GM18520 (cell line): ENCODE data around the gene ZBTB2.
"Not testable (repeated sequence)": the region's sequence is repeated elsewhere in the genome, so short reads cannot be mapped to it uniquely, and the experiment has no call there.

ENCODE experiments used
- ATAC-seq: cut with Tn5 transposase; IDR thresholded peaks from one replicate; pipeline ENCODE4 v1.9.1; 2021; ENCODE audit not compliant: unreplicated experiment

Gene ZBTB2

DNA sequence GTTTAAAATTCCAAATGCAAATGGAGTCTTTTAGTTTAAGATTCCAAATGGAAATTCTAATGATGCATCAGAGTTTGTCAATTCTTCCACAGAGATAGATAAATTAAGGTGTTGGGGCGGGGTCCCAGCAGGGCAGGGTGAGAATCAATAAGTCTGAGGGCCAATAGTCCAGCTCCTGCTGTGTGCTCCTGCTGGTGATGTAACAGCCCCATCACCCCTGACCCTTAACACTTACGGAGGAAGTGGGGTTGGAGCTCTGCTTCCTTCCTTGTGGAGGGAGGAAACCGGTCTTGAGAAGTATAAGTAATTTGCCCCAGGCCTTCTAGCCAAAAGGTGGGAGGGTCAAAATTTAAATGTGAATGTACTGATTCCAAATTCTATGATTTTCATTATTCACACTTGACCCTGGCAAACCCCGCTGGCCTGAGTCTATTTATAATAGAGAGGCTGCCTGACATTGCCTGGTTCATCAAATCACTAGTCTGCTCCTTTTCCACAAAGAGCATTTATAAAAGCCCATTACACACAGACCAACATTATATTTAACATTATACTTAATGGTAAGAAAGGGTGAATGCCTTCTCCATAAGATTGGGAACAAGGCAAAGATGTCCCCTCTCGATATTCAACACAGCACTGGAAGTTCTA is 17.2 kb downstream of the ZBTB2 start:
- no peak for ATAC-seq

GRCh38 chr6:151372164-151372563 is 19.2 kb downstream of the ZBTB2 start:
- no peak for ATAC-seq

GRCh38 chr6:151370509-151371078 is 20.8 kb downstream of the ZBTB2 start:
- ATAC-seq: no peak

DNA sequence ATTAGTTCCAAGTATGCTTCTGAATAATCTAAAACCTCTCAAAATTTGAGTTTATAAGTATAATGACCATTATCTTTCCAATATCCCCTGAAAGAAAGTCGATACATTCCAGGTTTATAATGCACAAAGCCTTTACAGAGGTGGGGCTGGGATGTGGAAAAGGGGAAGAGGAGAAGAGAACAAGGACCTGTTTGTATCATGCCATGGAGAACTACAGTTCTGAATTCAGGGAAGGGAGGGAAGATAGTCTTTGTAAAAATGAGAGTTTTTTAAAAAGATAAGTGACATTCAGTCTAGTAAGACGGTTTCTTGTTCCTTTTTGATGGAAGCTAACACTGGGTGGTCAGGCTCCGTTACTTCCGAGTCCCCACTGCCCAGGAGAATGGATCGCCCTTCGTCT is 26.1 kb downstream of the ZBTB2 start:
- no peak for ATAC-seq

DNA sequence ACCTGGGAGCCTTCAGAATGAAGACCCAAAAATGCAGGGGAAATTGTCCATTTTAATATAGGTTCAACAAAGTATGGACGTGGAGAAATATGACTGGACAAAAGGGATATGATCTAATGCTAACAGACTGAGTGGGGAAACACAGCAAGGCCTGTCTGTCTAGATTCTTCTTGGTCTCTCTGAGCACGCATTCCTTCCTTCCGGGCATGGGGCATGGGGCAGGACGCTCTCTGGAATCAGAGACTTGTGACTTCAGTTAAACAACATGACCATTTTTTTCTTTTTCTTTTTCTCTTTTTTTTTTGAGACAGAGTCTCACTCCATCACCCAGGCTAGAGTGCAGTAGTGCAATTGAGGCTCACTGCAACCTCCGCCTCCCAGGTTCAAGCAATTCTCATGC is 31.9 kb downstream of the ZBTB2 start:
- no peak for ATAC-seq

DNA sequence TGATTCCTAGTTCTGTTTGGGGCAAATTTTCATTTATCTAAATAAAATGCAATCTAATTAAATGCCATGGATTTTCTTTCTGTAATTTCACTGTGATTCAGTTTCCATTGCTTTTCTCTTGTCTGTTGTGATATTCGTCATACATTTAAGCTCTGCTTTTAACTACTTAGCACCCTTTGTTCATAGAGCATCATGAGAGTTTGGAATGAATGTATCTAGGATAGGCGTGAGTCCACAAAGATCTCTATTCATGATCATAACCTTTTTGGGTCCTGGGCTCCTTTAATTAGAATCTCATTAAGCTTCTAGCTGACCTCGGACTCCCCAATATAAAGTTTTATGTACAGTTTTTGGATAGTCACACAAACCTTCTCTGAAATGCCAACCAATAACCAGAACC is 32.9 kb downstream of the ZBTB2 start:
- ATAC-seq: no peak

GRCh38 chr6:151357758-151358436 is 33.5 kb downstream of the ZBTB2 start:
- ATAC-seq: no peak

DNA sequence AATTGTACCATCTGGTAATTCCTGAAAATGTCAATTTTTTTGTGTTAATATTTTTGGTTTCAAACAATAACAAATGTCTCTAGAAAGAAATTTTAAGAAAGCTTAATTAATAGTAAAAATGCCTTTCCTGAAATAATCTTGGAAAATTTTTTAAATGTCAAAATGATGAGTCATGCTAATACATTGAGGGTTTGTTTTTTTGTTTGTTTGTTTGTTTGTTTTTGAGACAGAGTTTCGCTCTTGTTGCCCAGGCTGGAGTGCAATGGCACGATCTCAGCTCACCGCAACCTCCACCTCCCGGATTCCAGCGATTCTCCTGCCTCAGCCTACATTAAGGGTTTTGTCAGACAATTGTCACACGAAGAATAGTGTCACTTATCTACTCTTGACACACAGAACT is 34.4 kb downstream of the ZBTB2 start:
- ATAC-seq: not testable (repeated sequence)

GRCh38 chr6:151353795-151354194 is 37.6 kb downstream of the ZBTB2 start:
- ATAC-seq: no peak

DNA sequence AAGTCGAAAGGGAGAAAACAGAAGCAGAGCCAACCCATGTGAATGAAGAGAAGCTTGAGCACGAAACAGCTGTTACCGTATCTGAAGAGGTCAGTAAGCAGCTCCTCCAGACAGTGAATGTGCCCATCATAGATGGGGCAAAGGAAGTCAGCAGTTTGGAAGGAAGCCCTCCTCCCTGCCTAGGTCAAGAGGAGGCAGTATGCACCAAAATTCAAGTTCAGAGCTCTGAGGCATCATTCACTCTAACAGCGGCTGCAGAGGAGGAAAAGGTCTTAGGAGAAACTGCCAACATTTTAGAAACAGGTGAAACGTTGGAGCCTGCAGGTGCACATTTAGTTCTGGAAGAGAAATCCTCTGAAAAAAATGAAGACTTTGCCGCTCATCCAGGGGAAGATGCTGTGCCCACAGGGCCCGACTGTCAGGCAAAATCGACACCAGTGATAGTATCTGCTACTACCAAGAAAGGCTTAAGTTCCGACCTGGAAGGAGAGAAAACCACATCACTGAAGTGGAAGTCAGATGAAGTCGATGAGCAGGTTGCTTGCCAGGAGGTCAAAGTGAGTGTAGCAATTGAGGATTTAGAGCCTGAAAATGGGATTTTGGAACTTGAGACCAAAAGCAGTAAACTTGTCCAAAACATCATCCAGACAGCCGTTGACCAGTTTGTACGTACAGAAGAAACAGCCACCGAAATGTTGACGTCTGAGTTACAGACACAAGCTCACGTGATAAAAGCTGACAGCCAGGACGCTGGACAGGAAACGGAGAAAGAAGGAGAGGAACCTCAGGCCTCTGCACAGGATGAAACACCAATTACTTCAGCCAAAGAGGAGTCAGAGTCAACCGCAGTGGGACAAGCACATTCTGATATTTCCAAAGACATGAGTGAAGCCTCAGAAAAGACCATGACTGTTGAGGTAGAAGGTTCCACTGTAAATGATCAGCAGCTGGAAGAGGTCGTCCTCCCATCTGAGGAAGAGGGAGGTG is 38.7 kb downstream of the ZBTB2 start:
- no peak for ATAC-seq

GRCh38 chr6:151351731-151352130 is 39.6 kb downstream of the ZBTB2 start:
- ATAC-seq: no peak

DNA sequence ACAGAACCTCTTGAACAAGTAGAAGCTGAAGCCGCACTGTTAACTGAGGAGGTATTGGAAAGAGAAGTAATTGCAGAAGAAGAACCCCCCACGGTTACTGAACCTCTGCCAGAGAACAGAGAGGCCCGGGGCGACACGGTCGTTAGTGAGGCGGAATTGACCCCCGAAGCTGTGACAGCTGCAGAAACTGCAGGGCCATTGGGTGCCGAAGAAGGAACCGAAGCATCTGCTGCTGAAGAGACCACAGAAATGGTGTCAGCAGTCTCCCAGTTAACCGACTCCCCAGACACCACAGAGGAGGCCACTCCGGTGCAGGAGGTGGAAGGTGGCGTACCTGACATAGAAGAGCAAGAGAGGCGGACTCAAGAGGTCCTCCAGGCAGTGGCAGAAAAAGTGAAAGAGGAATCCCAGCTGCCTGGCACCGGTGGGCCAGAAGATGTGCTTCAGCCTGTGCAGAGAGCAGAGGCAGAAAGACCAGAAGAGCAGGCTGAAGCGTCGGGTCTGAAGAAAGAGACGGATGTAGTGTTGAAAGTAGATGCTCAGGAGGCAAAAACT is 40.1 kb downstream of the ZBTB2 start:
- ATAC-seq: no peak

DNA sequence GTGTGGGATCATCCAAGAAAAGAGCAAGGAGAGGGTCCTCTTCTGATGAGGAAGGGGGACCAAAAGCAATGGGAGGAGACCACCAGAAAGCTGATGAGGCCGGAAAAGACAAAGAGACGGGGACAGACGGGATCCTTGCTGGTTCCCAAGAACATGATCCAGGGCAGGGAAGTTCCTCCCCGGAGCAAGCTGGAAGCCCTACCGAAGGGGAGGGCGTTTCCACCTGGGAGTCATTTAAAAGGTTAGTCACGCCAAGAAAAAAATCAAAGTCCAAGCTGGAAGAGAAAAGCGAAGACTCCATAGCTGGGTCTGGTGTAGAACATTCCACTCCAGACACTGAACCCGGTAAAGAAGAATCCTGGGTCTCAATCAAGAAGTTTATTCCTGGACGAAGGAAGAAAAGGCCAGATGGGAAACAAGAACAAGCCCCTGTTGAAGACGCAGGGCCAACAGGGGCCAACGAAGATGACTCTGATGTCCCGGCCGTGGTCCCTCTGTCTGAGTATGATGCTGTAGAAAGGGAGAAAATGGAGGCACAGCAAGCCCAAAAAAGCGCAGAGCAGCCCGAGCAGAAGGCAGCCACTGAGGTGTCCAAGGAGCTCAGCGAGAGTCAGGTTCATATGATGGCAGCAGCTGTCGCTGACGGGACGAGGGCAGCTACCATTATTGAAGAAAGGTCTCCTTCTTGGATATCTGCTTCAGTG is 40.8 kb downstream of the ZBTB2 start:
- no peak for ATAC-seq

DNA sequence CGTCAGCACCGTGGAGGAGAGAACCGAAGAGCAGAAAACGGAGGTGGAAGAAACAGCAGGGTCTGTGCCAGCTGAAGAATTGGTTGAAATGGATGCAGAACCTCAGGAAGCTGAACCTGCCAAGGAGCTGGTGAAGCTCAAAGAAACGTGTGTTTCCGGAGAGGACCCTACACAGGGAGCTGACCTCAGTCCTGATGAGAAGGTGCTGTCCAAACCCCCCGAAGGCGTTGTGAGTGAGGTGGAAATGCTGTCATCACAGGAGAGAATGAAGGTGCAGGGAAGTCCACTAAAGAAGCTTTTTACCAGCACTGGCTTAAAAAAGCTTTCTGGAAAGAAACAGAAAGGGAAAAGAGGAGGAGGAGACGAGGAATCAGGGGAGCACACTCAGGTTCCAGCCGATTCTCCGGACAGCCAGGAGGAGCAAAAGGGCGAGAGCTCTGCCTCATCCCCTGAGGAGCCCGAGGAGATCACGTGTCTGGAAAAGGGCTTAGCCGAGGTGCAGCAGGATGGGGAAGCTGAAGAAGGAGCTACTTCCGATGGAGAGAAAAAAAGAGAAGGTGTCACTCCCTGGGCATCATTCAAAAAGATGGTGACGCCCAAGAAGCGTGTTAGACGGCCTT is 41.6 kb downstream of the ZBTB2 start:
- ATAC-seq: no peak

DNA sequence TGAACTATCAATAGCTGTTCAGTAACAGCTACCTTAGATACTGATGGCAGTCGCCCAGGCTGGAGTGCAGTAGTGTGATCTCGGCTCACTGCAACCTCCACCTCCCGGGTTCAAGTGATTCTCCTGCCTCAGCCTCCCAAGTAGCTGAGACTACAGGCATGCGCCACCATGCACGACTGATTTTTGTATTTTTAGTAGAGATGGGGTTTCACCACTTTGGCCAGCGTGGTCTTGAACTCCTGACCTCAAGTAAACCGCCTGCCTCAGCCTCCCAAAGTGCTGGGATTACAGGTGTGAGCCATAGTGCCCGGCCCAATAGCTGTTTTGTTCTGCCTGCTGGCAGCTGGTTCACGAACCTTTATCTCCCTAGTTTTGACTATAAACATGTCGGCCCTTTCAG is 48.6 kb downstream of the ZBTB2 start:
- not testable (repeated sequence) for ATAC-seq

DNA sequence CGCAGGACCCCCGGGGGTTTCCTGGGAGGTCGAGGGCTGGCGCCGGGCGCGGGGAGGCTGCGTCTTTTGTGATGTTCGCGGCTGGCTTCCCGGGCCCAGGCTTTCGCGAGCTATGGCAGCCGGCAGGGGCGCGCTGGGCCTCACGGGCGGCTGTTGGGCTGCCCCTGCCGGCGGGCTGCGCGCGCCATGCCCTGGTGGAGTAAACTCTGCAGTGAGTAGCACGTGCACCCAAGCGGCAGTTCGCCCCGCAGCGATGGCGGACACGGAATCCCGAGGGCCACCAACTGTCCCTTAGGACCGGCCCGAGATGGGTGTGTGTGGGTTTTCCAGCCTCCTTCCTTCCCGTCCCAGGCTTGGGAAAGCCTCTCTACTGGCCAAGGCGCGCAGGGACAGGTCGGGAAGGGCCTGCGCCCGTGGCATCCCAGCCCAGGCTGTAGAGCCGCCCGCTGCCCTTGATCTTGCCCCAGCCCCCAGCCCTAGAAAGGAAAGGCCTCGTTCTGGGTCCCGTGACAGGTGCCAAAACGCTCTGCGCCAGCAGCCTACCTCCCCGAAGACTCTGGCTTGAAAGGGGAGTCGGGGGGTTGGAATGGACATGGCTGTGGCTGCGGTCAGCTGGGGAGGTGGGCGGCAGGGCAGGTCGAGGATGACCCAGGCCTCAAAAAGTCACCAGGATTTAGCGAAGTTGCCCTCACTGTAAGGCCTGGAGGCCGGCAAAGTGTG is 49.7 kb downstream of the ZBTB2 start:
- no peak for ATAC-seq

- no peak for ATAC-seq
Measured at GRCh38 chr6:151340219-151340978, 51.0 kb downstream of the ZBTB2 start.

DNA sequence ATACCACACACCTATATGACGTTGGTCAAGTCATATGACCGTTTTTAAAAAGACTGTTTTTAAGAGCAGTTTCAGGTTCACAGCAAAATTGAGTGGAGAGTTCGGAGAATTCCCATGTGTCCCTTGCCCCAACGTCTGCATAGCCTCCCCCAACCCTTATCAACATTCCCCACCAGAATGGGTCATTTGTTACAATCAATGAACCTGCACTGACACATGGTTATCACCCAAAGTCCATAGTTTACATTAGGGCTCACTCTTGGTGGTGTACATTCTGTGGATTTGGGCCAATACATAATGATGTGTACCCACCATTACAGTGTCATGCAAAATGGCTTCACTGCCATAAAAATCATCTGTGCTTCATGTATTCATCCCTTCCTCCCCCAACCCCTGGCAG is 52.0 kb downstream of the ZBTB2 start:
- ATAC-seq: no peak
